Stimulated activated CD4-positive, alpha-beta T cell treated with anti-CD3 and anti-CD28 coated beads, Interleukin-15, amount 100 ng/mL, for 48 hours (primary cell): ENCODE results near the gene ACTN4.
A peak's percentile ranks its signal among the peaks of the same experiment; 100 is the strongest.
"Not testable (repeated sequence)": the region's sequence is repeated elsewhere in the genome, so short reads cannot be mapped to it uniquely, and the experiment has no call there.

ENCODE experiments used
- DNase-seq, 2 donors: peaks; one replicate each; pipeline ENCODE4 v3.0.0-alpha.2; 2020; ENCODE audit warnings: low read depth in 2 of 2

ACTN4 gene

GRCh38 chr19:38647368-38647965, at the start of gene ACTN4:
Gene ACTN4, plus strand, starts transcription at chr19:38647649. Its CDS starts 97 bp downstream, at chr19:38647746.
- peak; percentile 98 to 100 for DNase-seq

DNA sequence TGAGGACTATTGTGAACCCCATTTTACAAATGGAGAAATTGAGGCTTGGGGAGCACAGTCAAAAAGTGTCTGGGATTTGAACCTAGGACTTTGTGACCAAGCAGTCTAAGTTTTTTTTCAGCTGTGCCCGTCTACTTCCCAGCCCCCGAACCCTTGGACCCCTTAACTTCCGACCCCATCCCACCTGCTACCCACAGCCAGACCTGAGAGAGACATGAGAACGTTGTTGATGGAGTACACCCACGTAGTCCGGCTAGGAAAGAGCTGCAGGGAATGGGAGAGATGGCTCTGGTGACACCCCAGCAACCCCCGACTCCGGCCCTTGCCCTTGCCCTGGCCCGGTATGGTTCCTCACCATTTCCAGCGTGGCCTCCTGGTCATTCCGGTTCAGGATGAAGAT, 47.7 kb upstream of the ACTN4 start:
- DNase-seq = no peak

- not testable (repeated sequence) for DNase-seq
Measured at GRCh38 chr19:38602856-38603255, 44.6 kb upstream of the ACTN4 start.

DNA sequence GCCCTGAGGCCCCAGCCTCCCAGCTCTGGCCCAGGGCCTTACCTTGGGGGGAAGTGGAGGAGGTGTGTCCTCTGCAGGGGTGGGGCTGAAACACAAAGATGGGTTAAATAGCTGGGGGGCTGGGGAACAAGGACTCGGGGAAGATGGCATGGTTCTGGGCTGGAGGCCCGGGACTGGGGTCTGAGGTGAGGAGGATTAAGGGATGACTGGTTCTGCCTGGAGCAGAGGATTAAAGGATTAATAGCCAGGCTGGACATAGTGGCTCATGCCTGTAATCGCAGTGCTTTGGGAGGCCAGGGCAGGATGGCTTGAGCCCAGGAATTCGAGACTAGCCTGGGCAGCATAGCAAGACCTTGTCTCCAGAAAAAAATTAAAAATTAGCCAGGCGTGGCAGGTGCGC, 41.3 kb upstream of the ACTN4 start:
- DNase-seq = no peak

DNA sequence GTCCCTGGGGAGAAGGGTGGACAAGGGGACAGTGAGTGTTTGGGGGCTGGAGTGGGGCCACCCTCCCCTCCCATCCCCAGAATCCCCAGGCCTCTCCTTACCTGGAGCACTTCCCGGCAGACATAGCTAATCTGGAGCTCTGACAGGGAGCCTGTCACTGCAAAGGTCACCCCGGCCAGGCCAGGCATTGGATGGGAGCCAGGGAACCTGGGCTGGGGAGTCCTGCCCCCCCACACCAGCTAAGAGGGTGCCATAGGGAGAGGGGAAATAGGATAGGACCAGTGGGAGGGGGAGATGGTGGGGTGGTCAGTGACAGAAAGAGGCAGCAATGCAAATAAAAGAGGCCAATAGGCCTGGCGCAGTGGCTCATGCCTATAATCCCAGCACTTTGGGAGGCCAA, 33.2 kb upstream of the ACTN4 start:
- DNase-seq = no peak

- no peak for DNase-seq
Measured at GRCh38 chr19:38615007-38615581, 32.4 kb upstream of the ACTN4 start.

DNA sequence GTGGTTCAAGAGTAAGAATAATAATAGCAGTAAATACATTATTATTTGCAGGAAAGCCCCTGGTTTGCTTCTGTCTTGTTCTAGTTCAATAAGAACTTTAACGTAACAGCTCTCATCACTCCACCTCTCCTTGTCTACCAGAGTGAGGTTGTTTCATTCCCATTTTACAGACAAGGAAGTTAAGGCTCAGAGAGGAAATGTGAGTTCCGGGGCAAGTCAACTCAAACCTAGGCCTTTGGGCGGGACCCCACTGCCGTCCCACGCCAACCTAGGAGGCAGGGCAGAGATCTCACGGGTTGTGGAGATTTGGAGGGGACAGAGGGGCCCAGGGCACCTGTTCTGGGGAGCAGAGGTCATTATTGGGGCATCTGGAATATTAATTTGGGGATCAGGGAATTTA, 31.2 kb upstream of the ACTN4 start:
- DNase-seq = no peak

DNA sequence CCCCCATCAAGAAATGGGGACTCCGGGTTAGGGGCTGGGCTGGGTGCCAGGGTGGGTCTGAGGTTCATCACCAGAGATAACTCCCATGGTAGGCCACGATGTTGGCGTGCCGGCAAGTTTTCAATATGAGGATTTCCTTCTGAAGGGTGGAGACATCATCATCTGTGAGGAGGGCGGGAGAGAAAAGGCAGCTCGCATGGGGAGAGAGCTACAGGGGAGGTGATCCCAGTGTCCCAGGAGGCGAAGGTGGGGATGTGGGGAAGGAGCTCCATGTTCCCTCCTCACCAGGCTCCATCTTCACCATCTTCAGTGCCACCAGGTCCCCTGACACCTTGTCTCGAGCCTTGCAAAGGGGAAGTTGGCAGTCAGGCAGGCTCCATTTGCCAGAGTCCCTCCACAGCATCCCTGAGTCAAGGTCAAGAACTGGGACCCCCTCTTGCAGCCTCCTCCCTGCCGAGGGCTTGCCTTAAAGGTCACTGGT, 30.1 kb upstream of the ACTN4 start:
- no peak for DNase-seq

GRCh38 chr19:38617764-38618589, 29.5 kb upstream of the ACTN4 start, which contains the start of gene MAP4K1:
Gene MAP4K1, minus strand, starts transcription at chr19:38617953. Its CDS starts 58 bp downstream, at chr19:38617895.
- peak; percentile 62 to 64 for DNase-seq

DNA sequence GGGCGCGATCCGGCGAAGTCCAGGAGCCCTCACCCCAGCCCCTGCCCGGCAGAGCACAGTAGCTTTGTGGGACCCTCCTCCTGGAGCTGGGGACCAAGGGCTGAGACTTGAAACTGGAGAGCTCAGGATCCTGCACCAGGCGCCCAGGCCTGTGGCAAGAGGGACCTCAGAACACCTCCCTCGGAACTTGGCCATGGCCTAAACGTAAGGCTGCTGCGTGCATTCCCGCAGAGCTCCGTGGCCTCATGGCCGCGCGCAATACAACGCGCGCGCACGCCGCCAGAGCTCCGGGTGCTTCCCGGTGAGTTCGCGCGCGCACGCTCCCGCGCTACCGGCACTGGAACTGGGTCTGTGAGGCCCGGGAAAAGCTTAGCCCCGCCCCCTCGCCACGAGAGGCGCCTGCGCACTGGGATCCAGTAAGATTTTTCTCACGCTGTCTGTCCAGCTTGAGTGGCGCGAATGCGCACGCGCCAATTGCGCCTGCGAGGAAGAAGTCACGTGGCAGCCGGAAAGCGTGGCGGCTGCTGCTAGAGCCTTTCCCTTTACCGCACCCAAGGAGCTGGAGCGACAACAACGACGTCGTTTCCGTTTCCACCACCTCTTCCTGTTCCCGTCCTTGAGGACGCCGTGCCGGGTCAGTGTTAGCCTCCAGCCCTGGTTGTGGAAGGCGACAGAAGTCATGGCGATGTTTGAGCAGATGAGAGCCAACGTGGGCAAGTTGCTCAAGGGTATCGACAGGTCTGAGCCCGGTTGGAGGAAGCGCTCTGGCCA, 28.7 kb upstream of the ACTN4 start, which contains the start of gene EIF3K:
Gene EIF3K, plus strand, starts transcription at position 599 of the 771 bp plus-strand sequence. Its CDS starts 81 bp downstream, at position 680.
- peak; percentile 96 to 97 for DNase-seq

- DNase-seq = no peak
Measured at GRCh38 chr19:38619361-38620174, 27.9 kb upstream of the ACTN4 start.

DNA sequence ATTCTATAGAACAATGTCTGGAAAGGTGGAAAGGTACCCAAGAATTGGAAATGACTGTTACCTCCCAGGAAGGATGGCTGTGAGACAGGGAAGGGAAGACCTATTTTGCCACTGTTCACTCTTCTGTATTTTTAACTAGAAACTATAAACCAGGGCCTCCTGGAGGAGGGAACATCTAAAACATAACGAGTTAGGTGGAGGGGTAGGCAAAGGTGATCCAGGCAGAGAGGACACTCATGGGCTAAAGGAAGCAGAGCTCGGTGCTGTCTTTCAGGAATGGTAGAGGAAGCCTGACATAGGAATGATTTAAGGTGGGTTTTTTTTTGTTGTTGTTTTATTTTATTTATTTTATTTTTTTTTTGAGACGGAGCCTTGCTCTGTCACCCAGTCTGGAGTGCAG, 22.6 kb upstream of the ACTN4 start:
- no peak for DNase-seq

GRCh38 chr19:38626401-38626800, 21.0 kb upstream of the ACTN4 start:
- no peak for DNase-seq

DNA sequence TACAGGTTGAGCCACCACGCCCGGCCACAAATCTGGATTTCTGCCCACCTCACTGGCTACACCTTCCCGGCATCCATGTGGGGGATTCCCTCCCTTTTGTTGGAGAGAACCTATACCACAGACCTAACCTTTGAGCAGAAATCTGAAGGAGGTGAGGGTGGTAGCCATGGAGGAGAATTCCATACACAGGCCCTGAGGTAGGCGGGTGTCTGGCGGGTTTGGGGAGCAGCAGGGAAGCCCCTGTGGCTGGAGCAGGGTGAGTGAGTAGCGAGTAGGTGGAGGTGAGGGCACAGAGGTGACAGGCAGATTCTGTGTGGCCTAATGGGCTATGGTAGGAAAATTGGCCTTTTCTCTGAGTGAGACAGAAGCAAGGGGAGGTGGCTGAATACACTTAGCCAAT, 17.9 kb upstream of the ACTN4 start:
- DNase-seq = no peak

DNA sequence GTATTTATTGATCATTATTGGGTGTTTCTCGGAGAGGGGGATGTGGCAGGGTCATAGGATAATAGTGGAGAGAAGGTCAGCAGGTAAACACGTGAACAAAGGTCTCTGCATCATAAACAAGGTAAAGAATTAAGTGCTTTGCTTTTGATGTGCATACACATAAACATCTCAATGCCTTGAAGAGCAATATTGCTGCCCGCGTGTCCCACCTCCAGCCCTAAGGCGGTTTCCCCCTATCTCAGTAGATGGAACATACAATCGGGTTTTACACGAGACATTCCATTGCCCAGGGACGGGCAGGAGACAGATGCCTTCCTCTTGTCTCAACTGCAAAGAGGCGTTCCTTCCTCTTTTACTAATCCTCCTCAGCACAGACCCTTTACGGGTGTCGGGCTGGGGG, 16.1 kb upstream of the ACTN4 start:
- not testable (repeated sequence) for DNase-seq

DNA sequence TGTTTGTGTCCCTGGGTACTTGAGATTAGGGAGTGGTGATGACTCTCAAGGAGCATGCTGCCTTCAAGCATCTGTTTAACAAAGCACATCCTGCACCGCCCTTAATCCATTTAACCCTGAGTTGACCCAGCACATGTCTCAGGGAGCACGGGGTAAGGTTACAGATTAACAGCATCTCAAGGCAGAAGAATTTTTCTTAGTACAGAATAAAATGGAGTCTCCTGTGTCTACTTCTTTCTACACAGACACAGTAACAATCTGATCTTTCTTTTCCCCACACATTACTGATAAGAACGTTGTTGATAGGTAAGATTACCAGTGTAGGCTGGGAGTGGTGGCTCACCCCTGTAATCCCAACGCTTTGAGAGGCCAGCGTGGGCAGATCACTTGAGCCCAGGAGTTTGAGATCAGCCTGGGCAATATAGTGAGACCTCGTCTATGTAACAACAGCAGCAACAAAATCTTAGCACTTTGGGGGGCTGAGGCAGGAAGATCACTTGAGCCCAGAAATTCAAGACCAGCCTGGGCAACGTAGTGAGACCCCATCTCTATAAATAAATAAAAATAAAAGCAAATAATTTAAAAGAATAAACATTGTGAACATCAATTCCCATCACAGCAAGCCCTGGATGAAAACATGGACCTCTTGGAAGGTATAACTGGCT, 15.5 kb upstream of the ACTN4 start:
- not testable (repeated sequence) for DNase-seq

- DNase-seq = no peak
Measured at GRCh38 chr19:38632476-38633213, 14.8 kb upstream of the ACTN4 start.

DNA sequence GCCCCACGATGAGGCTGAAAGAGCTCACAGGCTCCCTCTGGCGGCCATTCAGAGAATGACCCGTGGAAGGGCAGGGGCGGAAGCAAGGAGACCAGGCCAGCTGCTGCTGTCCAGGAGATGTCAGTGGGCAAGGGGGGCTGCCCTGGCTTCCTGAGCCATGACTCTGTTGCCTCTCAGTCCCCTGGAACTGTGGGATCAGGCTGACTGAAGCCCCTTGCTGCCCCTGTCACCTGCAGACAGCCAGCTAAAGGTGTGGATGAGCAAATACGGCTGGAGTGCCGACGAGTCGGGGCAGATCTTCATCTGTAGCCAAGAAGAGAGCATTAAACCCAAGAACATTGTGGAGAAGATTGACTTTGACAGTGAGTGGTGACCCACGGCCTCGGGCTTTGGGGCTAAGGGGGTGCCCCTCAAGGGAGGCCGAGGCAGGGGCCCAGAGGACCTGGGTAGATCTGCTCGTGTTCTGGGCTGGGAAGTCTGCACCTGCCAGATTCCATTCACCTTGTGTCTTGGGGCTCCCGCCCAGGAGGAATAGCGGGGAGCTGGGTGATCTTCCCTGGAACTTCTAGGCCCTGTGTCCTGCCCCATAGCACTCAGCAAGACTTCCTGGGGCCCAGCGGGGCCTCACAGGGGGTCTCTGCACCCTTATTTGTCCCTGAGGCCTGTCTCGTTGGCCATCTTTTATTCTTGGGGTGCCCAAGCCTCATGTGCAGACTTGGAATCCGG, 12.5 kb upstream of the ACTN4 start:
- peak; percentile 44 to 63 for DNase-seq
